Neural progenitor cell (in vitro differentiated cells): Measurements from ENCODE around the gene FHL1. TPM values are rescaled to one million over a fixed set of nuclear protein-coding genes. Genes with fewer than 3 reads are reported as not detected.

Experiments
- DNase-seq: peaks from one replicate; pipeline ENCODE4 v3.0.0-alpha.2; 2016; ENCODE audit warnings: low spot score
- H2AFZ ChIP-seq: fragments of 200-600 bp; sonication (generic); replicated peaks from 2 replicates; pipeline ENCODE4 v1.6.1; 2016; ENCODE audit warnings: antibody characterized with exemption
- H3F3A ChIP-seq: fragments of 200-600 bp; sonication (generic); 2 replicates; pipeline ENCODE4 v1.6.1; 2016; ENCODE audit warnings: antibody characterized with exemption, low read depth
- H3K27ac ChIP-seq: fragments of 200-600 bp; sonication (generic); 2 replicates; pipeline ENCODE4 v1.5.1; 2016; ENCODE audit warnings: mild to moderate bottlenecking
- H3K27me3 ChIP-seq: fragments of 200-600 bp; sonication (generic); 2 replicates; pipeline ENCODE4 v1.6.1; 2016; ENCODE audit warnings: mild to moderate bottlenecking, moderate library complexity
- H3K36me3 ChIP-seq: fragments of 200-600 bp; sonication (generic); 2 replicates; pipeline ENCODE4 v1.5.1; 2016
- H3K4me1 ChIP-seq: fragments of 200-600 bp; sonication (generic); 2 replicates; pipeline ENCODE4 v1.6.1; 2016; ENCODE audit warnings: mixed run types
- H3K4me2 ChIP-seq: fragments of 200-600 bp; sonication (generic); 2 replicates; pipeline ENCODE4 v1.6.1; 2016
- H3K4me3 ChIP-seq: fragments of 200-600 bp; sonication (generic); 2 replicates; pipeline ENCODE4 v1.5.1; 2016
- H3K79me2 ChIP-seq: fragments of 200-600 bp; sonication (generic); 2 replicates; pipeline ENCODE4 v1.6.1; 2016; ENCODE audit warnings: low read depth
- H3K9ac ChIP-seq: fragments of 200-600 bp; sonication (generic); 2 replicates; pipeline ENCODE4 v1.6.1; 2016
- H3K9me3 ChIP-seq: fragments of 200-600 bp; sonication (generic); 2 replicates; pipeline ENCODE4 v1.5.1; 2016; ENCODE audit warnings: low read depth
- H4K20me1 ChIP-seq: fragments of 200-600 bp; sonication (generic); 2 replicates; pipeline ENCODE4 v1.6.1; 2016; ENCODE audit warnings: low read depth
- H3K27ac Mint-ChIP-seq: 3 replicates; pipeline ENCODE4 v1.8.0; 2021; ENCODE audit warnings: mixed read lengths
- H3K27me3 Mint-ChIP-seq: 2 replicates; pipeline ENCODE4 v1.8.0; 2022; ENCODE audit warnings: low read depth, mild to moderate bottlenecking, inconsistent platforms, moderate library complexity, mixed read lengths; ENCODE audit not compliant: insufficient read depth
- H3K36me3 Mint-ChIP-seq: 3 replicates; pipeline ENCODE4 v1.8.0; 2021; ENCODE audit warnings: mixed read lengths
- H3K4me1 Mint-ChIP-seq: 3 replicates; pipeline ENCODE4 v1.8.0; 2021; ENCODE audit warnings: mixed read lengths
- H3K4me3 Mint-ChIP-seq: 3 replicates; pipeline ENCODE4 v1.8.0; 2021; ENCODE audit warnings: mild to moderate bottlenecking, moderate library complexity, mixed read lengths
- H3K9me3 Mint-ChIP-seq: 3 replicates; pipeline ENCODE4 v1.8.0; 2020; ENCODE audit warnings: mixed read lengths
- EZH2 ChIP-seq: fragments of 200-600 bp; sonication (generic); IDR thresholded peaks from 2 replicates; pipeline ENCODE4 v1.6.1; 2017; ENCODE audit warnings: antibody characterized with exemption, mild to moderate bottlenecking, moderate library complexity
- EZH2phosphoT487 ChIP-seq: fragments of 200-600 bp; sonication (generic); IDR thresholded peaks from 2 replicates; pipeline ENCODE4 v1.6.1; 2017; ENCODE audit warnings: antibody characterized with exemption
- total RNA-seq: library from RNA; depleted of rRNA; stranded (reverse); fragments of >200 nt; gene quantifications from 2 replicates; pipeline ENCODE4 v1.2.3, GENCODE V29; 2015; ENCODE audit warnings: low replicate concordance
- TF ChIP-seq, protein P1 (sequence below): fragments of 200-600 bp; sonication (generic); IDR thresholded peaks from 2 replicates; pipeline ENCODE4 v1.5.1; 2017; ENCODE audit warnings: antibody characterized with exemption, mild to moderate bottlenecking

The FHL1 gene
- total RNA-seq, 1 donor from 2014 or later: 67.6 TPM

DNA sequence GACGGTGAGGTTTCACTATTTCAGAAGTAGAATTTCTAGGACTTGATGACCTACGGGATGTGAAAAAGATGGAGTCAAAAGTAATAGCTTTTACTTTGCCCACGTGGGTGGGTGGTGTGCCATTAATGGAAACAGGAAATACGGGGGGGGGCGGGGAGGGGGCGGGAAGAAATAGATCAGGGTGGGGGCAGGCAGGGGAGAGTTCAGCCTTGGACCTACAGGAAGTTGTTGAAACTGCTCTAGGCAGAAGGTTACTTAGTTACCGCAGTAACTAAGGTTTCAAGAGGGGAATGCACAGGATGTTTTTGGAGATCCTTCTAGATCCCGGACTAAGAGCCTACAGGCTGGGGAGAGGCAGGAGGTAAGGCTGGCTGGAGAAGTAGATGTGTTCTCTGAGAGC is 3.6 kb upstream of the FHL1 start:
- TF ChIP-seq, protein P1, sequence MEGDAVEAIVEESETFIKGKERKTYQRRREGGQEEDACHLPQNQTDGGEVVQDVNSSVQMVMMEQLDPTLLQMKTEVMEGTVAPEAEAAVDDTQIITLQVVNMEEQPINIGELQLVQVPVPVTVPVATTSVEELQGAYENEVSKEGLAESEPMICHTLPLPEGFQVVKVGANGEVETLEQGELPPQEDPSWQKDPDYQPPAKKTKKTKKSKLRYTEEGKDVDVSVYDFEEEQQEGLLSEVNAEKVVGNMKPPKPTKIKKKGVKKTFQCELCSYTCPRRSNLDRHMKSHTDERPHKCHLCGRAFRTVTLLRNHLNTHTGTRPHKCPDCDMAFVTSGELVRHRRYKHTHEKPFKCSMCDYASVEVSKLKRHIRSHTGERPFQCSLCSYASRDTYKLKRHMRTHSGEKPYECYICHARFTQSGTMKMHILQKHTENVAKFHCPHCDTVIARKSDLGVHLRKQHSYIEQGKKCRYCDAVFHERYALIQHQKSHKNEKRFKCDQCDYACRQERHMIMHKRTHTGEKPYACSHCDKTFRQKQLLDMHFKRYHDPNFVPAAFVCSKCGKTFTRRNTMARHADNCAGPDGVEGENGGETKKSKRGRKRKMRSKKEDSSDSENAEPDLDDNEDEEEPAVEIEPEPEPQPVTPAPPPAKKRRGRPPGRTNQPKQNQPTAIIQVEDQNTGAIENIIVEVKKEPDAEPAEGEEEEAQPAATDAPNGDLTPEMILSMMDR: no peak
- no peak for TF ChIP-seq EZH2
- no peak for TF ChIP-seq EZH2phosphoT487
- Histone ChIP-seq H3K36me3 (no peaks in the 10 kb centered on the region), H3F3A (no peaks in the 10 kb centered on the region), H2AFZ (no peak overlapping the region), H3K4me3 (no peak overlapping the region), H4K20me1 (no peaks in the 10 kb centered on the region), H3K4me1 (no peaks in the 10 kb centered on the region), H3K9ac (no peak overlapping the region), H3K27ac (no peak overlapping the region), H3K4me2 (no peak overlapping the region), H3K27me3 (peaks cover 34% of the 10 kb centered on the region), H3K9me3 (peaks cover 9% of the 10 kb centered on the region), H3K79me2 (peaks cover 3% of the 10 kb centered on the region)
- no peak for DNase-seq
- Mint-ChIP-seq H3K27ac (no peak overlapping the region), H3K4me1 (peaks cover 10% of the 10 kb centered on the region), H3K4me3 (no peak overlapping the region), H3K9me3 (peaks cover 23% of the 10 kb centered on the region), H3K36me3 (peaks cover 6% of the 10 kb centered on the region), H3K27me3 (peaks cover 3% of the 10 kb centered on the region)

DNA sequence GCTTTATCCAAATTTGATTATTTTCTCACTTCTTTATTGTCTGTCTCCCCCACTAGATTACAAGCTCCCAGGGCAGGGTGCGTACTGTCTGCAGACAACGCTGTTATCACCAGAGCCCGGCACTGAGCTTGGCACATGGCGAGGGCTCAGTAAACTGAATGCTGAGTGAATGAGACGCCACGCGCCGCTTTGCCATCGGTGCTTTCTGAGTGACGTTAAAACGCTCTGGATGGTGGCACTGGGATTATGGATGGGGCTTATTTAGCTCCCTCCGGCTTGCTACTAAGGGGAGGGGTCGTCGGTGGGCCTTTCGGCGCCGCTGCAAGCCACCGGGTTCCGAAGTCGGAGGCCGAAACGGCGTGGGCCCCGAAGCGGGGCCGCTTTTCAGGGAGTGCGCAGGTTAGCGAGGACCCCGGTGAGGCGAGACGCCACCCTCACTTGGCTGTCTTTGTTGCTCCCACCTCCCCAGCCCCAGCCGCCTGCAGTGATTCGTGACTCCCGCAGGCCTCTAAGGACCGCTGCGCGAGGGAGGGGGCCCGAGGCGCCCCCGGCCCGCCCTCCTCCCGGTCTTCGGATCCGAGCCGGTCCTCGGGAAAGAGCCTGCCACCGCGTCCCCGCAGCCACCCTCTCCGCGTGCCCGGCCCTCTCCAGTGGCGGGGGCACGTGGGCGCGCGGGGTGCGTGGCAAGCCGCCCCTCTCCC is 569 bp upstream of the FHL1 start:
- peak overlapping the region; percentile 74 for H3K4me2 ChIP-seq
- TF ChIP-seq EZH2phosphoT487 (no peak), EZH2 (no peak)
- TF ChIP-seq, protein P1: no peak
- H3K79me2 ChIP-seq: peaks cover 24% of the 10 kb centered on the region
- H3K36me3 Mint-ChIP-seq: peaks cover 8% of the 10 kb centered on the region
- peak overlapping the region; percentile 57 for H2AFZ ChIP-seq
- peak; percentile 49 for DNase-seq
- peaks cover 25% of the 10 kb centered on the region for H3K9me3 Mint-ChIP-seq
- peaks cover 14% of the 10 kb centered on the region for H3K4me1 Mint-ChIP-seq
- no peaks in the 10 kb centered on the region for H3K4me1 ChIP-seq
- H3K9me3 ChIP-seq: peaks cover 9% of the 10 kb centered on the region
- no peaks in the 10 kb centered on the region for H3K36me3 ChIP-seq
- H3K27ac Mint-ChIP-seq: no peak overlapping the region
- peaks cover 3% of the 10 kb centered on the region for H3K27me3 Mint-ChIP-seq
- H3K9ac ChIP-seq: no peak overlapping the region
- H3K4me3 Mint-ChIP-seq: peak overlapping the region; percentile 89
- peaks cover 3% of the 10 kb centered on the region for H4K20me1 ChIP-seq
- H3K27ac ChIP-seq: no peak overlapping the region
- no peaks in the 10 kb centered on the region for H3F3A ChIP-seq
- peaks cover 40% of the 10 kb centered on the region for H3K27me3 ChIP-seq
- peak overlapping the region; percentile 55 for H3K4me3 ChIP-seq

DNA sequence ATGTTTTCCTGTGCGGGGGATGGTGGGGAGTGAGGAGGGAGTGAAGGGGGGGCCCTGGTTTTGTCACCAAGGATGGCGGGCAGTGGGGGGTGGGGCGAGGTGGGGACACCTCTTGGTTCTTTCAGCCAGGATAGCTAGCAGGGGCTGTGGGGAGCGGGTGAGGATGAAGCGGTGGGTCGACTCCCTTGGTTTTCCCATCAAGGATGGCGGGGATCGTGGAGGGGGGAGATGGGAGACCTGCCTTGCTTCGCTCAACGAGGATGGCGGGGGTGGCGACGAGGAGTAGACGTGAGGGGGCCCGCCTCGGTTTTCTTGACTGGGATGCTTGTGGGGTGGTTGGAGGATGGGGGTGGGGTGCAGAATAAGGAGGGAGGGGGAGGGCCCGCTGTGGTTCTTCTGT is 643 bp downstream of the FHL1 start:
- peaks cover 8% of the 10 kb centered on the region for H3K36me3 Mint-ChIP-seq
- Histone ChIP-seq H3K9ac (no peak overlapping the region), H3K9me3 (peaks cover 3% of the 10 kb centered on the region), H2AFZ (peak overlapping the region; percentile 17), H3F3A (no peaks in the 10 kb centered on the region), H4K20me1 (peaks cover 3% of the 10 kb centered on the region), H3K36me3 (no peaks in the 10 kb centered on the region), H3K79me2 (peaks cover 28% of the 10 kb centered on the region), H3K27me3 (peaks cover 40% of the 10 kb centered on the region), H3K4me3 (peak overlapping the region; percentile 72), H3K4me2 (peak overlapping the region; percentile 79), H3K4me1 (no peaks in the 10 kb centered on the region), H3K27ac (no peak overlapping the region)
- no peak for TF ChIP-seq EZH2
- TF ChIP-seq EZH2phosphoT487: no peak
- TF ChIP-seq, protein P1: no peak
- peaks cover 1% of the 10 kb centered on the region for H3K27me3 Mint-ChIP-seq
- peak; percentile 18 for DNase-seq
- H3K9me3 Mint-ChIP-seq: peaks cover 21% of the 10 kb centered on the region
- peaks cover 14% of the 10 kb centered on the region for H3K4me1 Mint-ChIP-seq
- H3K4me3 Mint-ChIP-seq: peak overlapping the region; percentile 87
- H3K27ac Mint-ChIP-seq: no peak overlapping the region
